Measurements from ENCODE around the gene RPUSD3.

GRCh38 chr3:9861201-9861600 is 17.4 kb upstream of the RPUSD3 start:
- TF ChIP-seq CTCF (IDR thresholded peaks at IDR 0.05), result no peak
- TF ChIP-seq POLR2A (IDR thresholded peaks at IDR 0.05), result no peak
